ENCODE results near the gene DOK5. TPM values are rescaled to one million over a fixed set of nuclear protein-coding genes. Genes with fewer than 3 reads are reported as not detected.

Gene DOK5
- total and polyA plus RNA-seq, 2 donors (not counting 3 experiments of a cell fraction or from before 2014, with no cell fraction given), result 3.5 to 14.2 TPM

- CTCF ChIA-PET, result interaction anchor here (1.3 kb wide), 1 partner anchor 9 kb away, joined by 3 read pairs; no protein-coding TSS in a partner anchor
- no peak for DNase-seq (ENCODE audit: low read depth, low spot score)
- H3K27me3 ChIP-seq (ENCODE audit: control insufficient read depth in 2 of 2, insufficient read depth in 2 of 2, low read length in 2 of 2), result no peaks in the 10 kb centered on the region
- H4K20me1 ChIP-seq (replicated peaks; ENCODE audit: control insufficient read depth, extremely low read depth, insufficient read depth, low read length), result no peaks in the 10 kb centered on the region
- H2AFZ ChIP-seq (ENCODE audit: low read depth, low read length), result no peak overlapping the region
- no TSS peak for BruUV-seq (replicated peaks)
- intact Hi-C loops (cut with micrococcal nuclease) (no loop called here), dilution Hi-C loops (cut with MboI; ENCODE audit: extremely low pct_ligation_motif_present, low sequenced_read_pairs) (no loop called here)
- no peaks in the 10 kb centered on the region for H3K9me1 ChIP-seq (replicated peaks; ENCODE audit: control insufficient read depth, extremely low read depth, insufficient read depth, low read length)
- H3K27ac ChIP-seq (ENCODE audit: insufficient read depth, low read depth, low read length), result no peak overlapping the region
- POLR2A ChIA-PET, result no interaction called here
- no peak overlapping the region for H3K4me3 ChIP-seq (replicated peaks in 1 of 3; ENCODE audit: insufficient read depth in 1 of 3, low read depth in 1 of 3, low read length in 3 of 3)
- H3K9ac ChIP-seq (replicated peaks; ENCODE audit: extremely low read depth, insufficient read depth, low read length), result no peak overlapping the region
- no peak for FAIRE-seq
- no peaks in the 10 kb centered on the region for H3K9me3 ChIP-seq (replicated peaks; ENCODE audit: control insufficient read depth, insufficient read depth, low read length)
- TF ChIP-seq, protein P1, sequence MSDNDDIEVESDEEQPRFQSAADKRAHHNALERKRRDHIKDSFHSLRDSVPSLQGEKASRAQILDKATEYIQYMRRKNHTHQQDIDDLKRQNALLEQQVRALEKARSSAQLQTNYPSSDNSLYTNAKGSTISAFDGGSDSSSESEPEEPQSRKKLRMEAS (IDR thresholded peaks at IDR 0.05; ENCODE audit: insufficient read depth, insufficient read length), result no peak
- TF ChIP-seq GATA2 (IDR thresholded peaks at IDR 0.05; ENCODE audit: insufficient read depth, insufficient read length, low read depth, low read length) (no peak), EZH2 (IDR thresholded peaks at IDR 0.05; ENCODE audit: borderline replicate concordance, low read depth, low read length, severe bottlenecking) (no peak)
- TF ChIP-seq, protein P2, sequence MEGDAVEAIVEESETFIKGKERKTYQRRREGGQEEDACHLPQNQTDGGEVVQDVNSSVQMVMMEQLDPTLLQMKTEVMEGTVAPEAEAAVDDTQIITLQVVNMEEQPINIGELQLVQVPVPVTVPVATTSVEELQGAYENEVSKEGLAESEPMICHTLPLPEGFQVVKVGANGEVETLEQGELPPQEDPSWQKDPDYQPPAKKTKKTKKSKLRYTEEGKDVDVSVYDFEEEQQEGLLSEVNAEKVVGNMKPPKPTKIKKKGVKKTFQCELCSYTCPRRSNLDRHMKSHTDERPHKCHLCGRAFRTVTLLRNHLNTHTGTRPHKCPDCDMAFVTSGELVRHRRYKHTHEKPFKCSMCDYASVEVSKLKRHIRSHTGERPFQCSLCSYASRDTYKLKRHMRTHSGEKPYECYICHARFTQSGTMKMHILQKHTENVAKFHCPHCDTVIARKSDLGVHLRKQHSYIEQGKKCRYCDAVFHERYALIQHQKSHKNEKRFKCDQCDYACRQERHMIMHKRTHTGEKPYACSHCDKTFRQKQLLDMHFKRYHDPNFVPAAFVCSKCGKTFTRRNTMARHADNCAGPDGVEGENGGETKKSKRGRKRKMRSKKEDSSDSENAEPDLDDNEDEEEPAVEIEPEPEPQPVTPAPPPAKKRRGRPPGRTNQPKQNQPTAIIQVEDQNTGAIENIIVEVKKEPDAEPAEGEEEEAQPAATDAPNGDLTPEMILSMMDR (IDR thresholded peaks at IDR 0.05; ENCODE audit: extremely low read depth in 1 of 2, insufficient read depth in 1 of 2, low read depth in 1 of 2, low read length in 2 of 2), result no peak
- H3K4me1 ChIP-seq (ENCODE audit: control insufficient read depth, extremely low read depth, insufficient read depth, low read length), result no peaks in the 10 kb centered on the region
- no peaks in the 10 kb centered on the region for H3K36me3 ChIP-seq (ENCODE audit: control insufficient read depth in 2 of 2, extremely low read depth in 1 of 2, insufficient read depth in 2 of 2, low read length in 2 of 2)
- no peak overlapping the region for H3K4me2 ChIP-seq (ENCODE audit: insufficient read depth, low read length)
- no peaks in the 10 kb centered on the region for H3K79me2 ChIP-seq (ENCODE audit: control insufficient read depth, insufficient read depth, low read length)
These were observed 37.3 kb downstream of the DOK5 start for GRCh38 chr20:54512694-54513093.

DNA sequence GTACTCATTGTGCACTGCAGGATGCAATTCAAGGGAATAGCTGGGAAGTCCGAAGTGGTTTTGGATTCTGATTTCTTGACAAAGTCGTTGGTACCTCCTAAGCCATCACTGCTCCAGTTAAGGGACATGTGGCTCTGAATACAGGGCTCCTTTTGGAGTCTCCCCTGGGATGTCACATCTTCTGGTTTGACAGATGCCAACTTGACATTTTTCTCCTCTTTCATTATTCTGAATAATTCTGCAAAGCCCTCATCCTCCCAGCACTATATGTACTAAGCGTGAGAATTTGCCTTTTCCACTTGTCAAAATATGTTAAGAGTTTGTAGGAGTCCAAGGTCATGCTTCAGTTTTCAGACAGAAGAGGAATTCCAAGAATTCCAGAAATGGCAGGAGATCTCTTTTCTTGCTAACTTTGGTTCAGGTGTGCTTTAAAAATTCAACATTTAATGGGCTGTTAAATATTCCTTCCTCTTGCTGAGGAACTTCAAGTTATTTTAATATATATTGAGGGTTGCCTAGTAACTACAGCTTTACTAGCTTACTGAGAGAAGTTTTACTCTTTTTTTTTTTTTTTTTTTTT is 38.7 kb downstream of the DOK5 start:
- Histone ChIP-seq H4K20me1 (replicated peaks; ENCODE audit: control insufficient read depth, extremely low read depth, insufficient read depth, low read length) (no peaks in the 10 kb centered on the region), H3K36me3 (ENCODE audit: control insufficient read depth in 2 of 2, extremely low read depth in 1 of 2, insufficient read depth in 2 of 2, low read length in 2 of 2) (no peaks in the 10 kb centered on the region), H2AFZ (ENCODE audit: low read depth, low read length) (no peak overlapping the region), H3K9me3 (replicated peaks; ENCODE audit: control insufficient read depth, insufficient read depth, low read length) (no peaks in the 10 kb centered on the region), H3K4me1 (ENCODE audit: control insufficient read depth, extremely low read depth, insufficient read depth, low read length) (no peaks in the 10 kb centered on the region), H3K4me2 (ENCODE audit: insufficient read depth, low read length) (no peak overlapping the region), H3K27ac (ENCODE audit: insufficient read depth, low read depth, low read length) (no peak overlapping the region), H3K79me2 (ENCODE audit: control insufficient read depth, insufficient read depth, low read length) (no peaks in the 10 kb centered on the region), H3K9me1 (replicated peaks; ENCODE audit: control insufficient read depth, extremely low read depth, insufficient read depth, low read length) (no peaks in the 10 kb centered on the region), H3K9ac (replicated peaks; ENCODE audit: extremely low read depth, insufficient read depth, low read length) (no peak overlapping the region), H3K4me3 (replicated peaks in 1 of 3; ENCODE audit: insufficient read depth in 1 of 3, low read depth in 1 of 3, low read length in 3 of 3) (no peak overlapping the region), H3K27me3 (ENCODE audit: control insufficient read depth in 2 of 2, insufficient read depth in 2 of 2, low read length in 2 of 2) (no peaks in the 10 kb centered on the region)
- CTCF ChIA-PET, result no interaction called here
- TF ChIP-seq GATA2 (IDR thresholded peaks at IDR 0.05; ENCODE audit: insufficient read depth, insufficient read length, low read depth, low read length) (no peak), JUN (IDR thresholded peaks at IDR 0.05; ENCODE audit: borderline replicate concordance, insufficient read depth, insufficient read length, low read depth) (no peak), EZH2 (IDR thresholded peaks at IDR 0.05; ENCODE audit: borderline replicate concordance, low read depth, low read length, severe bottlenecking) (no peak), FOS (IDR thresholded peaks at IDR 0.05; ENCODE audit: borderline replicate concordance, insufficient read depth, low read length) (no peak), POLR2AphosphoS5 (IDR thresholded peaks at IDR 0.05; ENCODE audit: insufficient read depth, low read depth, low read length) (no peak), MYC (IDR thresholded peaks at IDR 0.05; ENCODE audit: low read depth, low read length) (no peak), POLR2A (IDR thresholded peaks at IDR 0.05; ENCODE audit: low read depth, low read length) (no peak)
- TF ChIP-seq, protein P1 (IDR thresholded peaks at IDR 0.05; ENCODE audit: insufficient read depth, insufficient read length), result no peak
- TF ChIP-seq, protein P2 (IDR thresholded peaks at IDR 0.05; ENCODE audit: extremely low read depth in 1 of 2, insufficient read depth in 1 of 2, low read depth in 1 of 2, low read length in 2 of 2), result no peak
- BruUV-seq (replicated peaks), result no TSS peak
- dilution Hi-C loops (cut with MboI; ENCODE audit: extremely low pct_ligation_motif_present, low sequenced_read_pairs), result no loop called here
- intact Hi-C loops (cut with micrococcal nuclease), result no loop called here
- FAIRE-seq (no peak), DNase-seq (ENCODE audit: low read depth, low spot score) (no peak)
- POLR2A ChIA-PET, result no interaction called here
